Cortex of kidney (tissue), 1 donor: ENCODE data around the gene PTGR3.

Experiments
- DNase-seq: peaks from one replicate; lab custom pipeline; 2025; lab: John Stamatoyannopoulos, UW

PTGR3 gene

GRCh38 chr18:75209129-75209950 lies at the start of gene PTGR3:
Gene PTGR3, minus strand, starts transcription at chr18:75209139. Its CDS starts 81 bp downstream, at chr18:75209058.
- DNase-seq = peak; percentile 62

- no peak for DNase-seq
Measured at GRCh38 chr18:75257605-75258004, 48.7 kb upstream of the PTGR3 start.

- no peak for DNase-seq
Measured at GRCh38 chr18:75256376-75256775, 47.4 kb upstream of the PTGR3 start.

GRCh38 chr18:75255094-75255493 lies 46.2 kb upstream of the PTGR3 start:
- no peak for DNase-seq

GRCh38 chr18:75253784-75254183 lies 44.8 kb upstream of the PTGR3 start:
- no peak for DNase-seq

GRCh38 chr18:75253043-75253442 lies 44.1 kb upstream of the PTGR3 start:
- no peak for DNase-seq

GRCh38 chr18:75252136-75252535 lies 43.2 kb upstream of the PTGR3 start:
- DNase-seq = no peak

- no peak for DNase-seq
Measured at GRCh38 chr18:75251466-75251865, 42.5 kb upstream of the PTGR3 start.

- DNase-seq = no peak
Measured at GRCh38 chr18:75250471-75250821, 41.5 kb upstream of the PTGR3 start.

- DNase-seq = no peak
Measured at GRCh38 chr18:75249672-75250470, 40.9 kb upstream of the PTGR3 start.

GRCh38 chr18:75249175-75249518 lies 40.2 kb upstream of the PTGR3 start:
- no peak for DNase-seq

- no peak for DNase-seq
Measured at GRCh38 chr18:75248426-75249174, 39.7 kb upstream of the PTGR3 start.

- no peak for DNase-seq
Measured at GRCh38 chr18:75247611-75248421, 38.9 kb upstream of the PTGR3 start.

- no peak for DNase-seq
Measured at GRCh38 chr18:75246721-75247610, 38.0 kb upstream of the PTGR3 start.

GRCh38 chr18:75244351-75245313 lies 35.7 kb upstream of the PTGR3 start:
- DNase-seq = no peak

GRCh38 chr18:75241705-75242104 lies 32.8 kb upstream of the PTGR3 start:
- no peak for DNase-seq

GRCh38 chr18:75240433-75240832 lies 31.5 kb upstream of the PTGR3 start:
- no peak for DNase-seq

- no peak for DNase-seq
Measured at GRCh38 chr18:75238786-75239185, 29.8 kb upstream of the PTGR3 start.

- no peak for DNase-seq
Measured at GRCh38 chr18:75238100-75238499, 29.2 kb upstream of the PTGR3 start.

- DNase-seq = no peak
Measured at GRCh38 chr18:75235896-75236295, 27.0 kb upstream of the PTGR3 start.
